GM15510 (cell line): Measurements from ENCODE around the gene SLC8B1.

Experiments
- POLR2A ChIP-seq: IDR thresholded peaks from 3 replicates; pipeline ENCODE4 v1.6.1; 2011; ENCODE audit warnings: borderline replicate concordance; ENCODE audit not compliant: insufficient read length; ENCODE audit errors: extremely low read depth

The SLC8B1 gene

GRCh38 chr12:113315358-113315757, 19.6 kb downstream of the SLC8B1 start:
- no peak for TF ChIP-seq POLR2A

- no peak for TF ChIP-seq POLR2A
Measured at GRCh38 chr12:113314121-113314529, 20.8 kb downstream of the SLC8B1 start.

- TF ChIP-seq POLR2A, result no peak
Measured at GRCh38 chr12:113310489-113310888, 24.4 kb downstream of the SLC8B1 start.

GRCh38 chr12:113306382-113306781, 28.5 kb downstream of the SLC8B1 start:
- TF ChIP-seq POLR2A, result no peak

- no peak for TF ChIP-seq POLR2A
Measured at GRCh38 chr12:113305281-113305856, 29.5 kb downstream of the SLC8B1 start.

GRCh38 chr12:113302886-113303640, 31.8 kb downstream of the SLC8B1 start:
- TF ChIP-seq POLR2A, result no peak

- no peak for TF ChIP-seq POLR2A
Measured at GRCh38 chr12:113302466-113302865, 32.4 kb downstream of the SLC8B1 start.

GRCh38 chr12:113301811-113302210, 33.1 kb downstream of the SLC8B1 start:
- TF ChIP-seq POLR2A, result no peak

- TF ChIP-seq POLR2A, result no peak
Measured at GRCh38 chr12:113299619-113300237, 35.2 kb downstream of the SLC8B1 start.

- TF ChIP-seq POLR2A, result no peak
Measured at GRCh38 chr12:113298861-113299545, 35.9 kb downstream of the SLC8B1 start.

- no peak for TF ChIP-seq POLR2A
Measured at GRCh38 chr12:113298472-113298817, 36.5 kb downstream of the SLC8B1 start.

- TF ChIP-seq POLR2A, result no peak
Measured at GRCh38 chr12:113297621-113298471, 37.1 kb downstream of the SLC8B1 start.

- no peak for TF ChIP-seq POLR2A
Measured at GRCh38 chr12:113297214-113297587, 37.7 kb downstream of the SLC8B1 start.

GRCh38 chr12:113296557-113297213, 38.2 kb downstream of the SLC8B1 start:
- no peak for TF ChIP-seq POLR2A

GRCh38 chr12:113295886-113296556, 38.9 kb downstream of the SLC8B1 start:
- no peak for TF ChIP-seq POLR2A
